ENCODE measurements around the gene TMEM163.
"Not testable (repeated sequence)": the region's sequence is repeated elsewhere in the genome, so short reads cannot be mapped to it uniquely, and the experiment has no call there.

TMEM163 gene

GRCh38 chr2:134610871-134611270 lies 107.9 kb downstream of the TMEM163 start:
- Mint-ChIP-seq H3K36me3 (peaks cover 11% of the 10 kb centered on the region), H3K27me3 (no peaks in the 10 kb centered on the region), H3K4me1 (ENCODE audit: low read depth) (no peaks in the 10 kb centered on the region), H3K27ac (no peak overlapping the region), H3K4me3 (no peak overlapping the region), H3K9me3 (ENCODE audit: low read depth) (peaks cover 20% of the 10 kb centered on the region)

GRCh38 chr2:134609924-134610513 lies 108.8 kb downstream of the TMEM163 start:
- Mint-ChIP-seq H3K9me3 (ENCODE audit: low read depth) (peaks cover 20% of the 10 kb centered on the region), H3K4me1 (ENCODE audit: low read depth) (no peaks in the 10 kb centered on the region), H3K4me3 (no peak overlapping the region), H3K27me3 (no peaks in the 10 kb centered on the region), H3K36me3 (peaks cover 8% of the 10 kb centered on the region), H3K27ac (no peak overlapping the region)

- Mint-ChIP-seq H3K4me1 (ENCODE audit: low read depth) (no peaks in the 10 kb centered on the region), H3K4me3 (no peak overlapping the region), H3K9me3 (ENCODE audit: low read depth) (no peaks in the 10 kb centered on the region), H3K27me3 (no peaks in the 10 kb centered on the region), H3K36me3 (peaks cover 2% of the 10 kb centered on the region), H3K27ac (no peak overlapping the region)
Observed at GRCh38 chr2:134603966-134604365, 114.8 kb downstream of the TMEM163 start.

- Mint-ChIP-seq H3K27ac (no peak overlapping the region), H3K9me3 (ENCODE audit: low read depth) (no peaks in the 10 kb centered on the region), H3K4me3 (no peak overlapping the region), H3K4me1 (ENCODE audit: low read depth) (no peaks in the 10 kb centered on the region), H3K36me3 (peaks cover 4% of the 10 kb centered on the region), H3K27me3 (no peaks in the 10 kb centered on the region)
Observed at GRCh38 chr2:134602666-134603065, 116.1 kb downstream of the TMEM163 start.

- H3K4me1 Mint-ChIP-seq (ENCODE audit: low read depth): no peaks in the 10 kb centered on the region
- no peak overlapping the region for H3K4me3 Mint-ChIP-seq
- H3K27ac Mint-ChIP-seq: no peak overlapping the region
- H3K9me3 Mint-ChIP-seq (ENCODE audit: low read depth): no peaks in the 10 kb centered on the region
- H3K36me3 Mint-ChIP-seq: peaks cover 4% of the 10 kb centered on the region
- no peaks in the 10 kb centered on the region for H3K27me3 Mint-ChIP-seq
Observed at GRCh38 chr2:134601264-134601663, 117.5 kb downstream of the TMEM163 start.

- Mint-ChIP-seq H3K27me3 (no peaks in the 10 kb centered on the region), H3K9me3 (ENCODE audit: low read depth) (no peaks in the 10 kb centered on the region), H3K27ac (no peak overlapping the region), H3K36me3 (peaks cover 4% of the 10 kb centered on the region), H3K4me3 (no peak overlapping the region), H3K4me1 (ENCODE audit: low read depth) (no peaks in the 10 kb centered on the region)
Observed at GRCh38 chr2:134600208-134600607, 118.6 kb downstream of the TMEM163 start.

GRCh38 chr2:134599236-134599635 lies 119.6 kb downstream of the TMEM163 start:
- Mint-ChIP-seq H3K36me3 (peaks cover 4% of the 10 kb centered on the region), H3K4me3 (no peak overlapping the region), H3K9me3 (ENCODE audit: low read depth) (no peaks in the 10 kb centered on the region), H3K27ac (no peak overlapping the region), H3K4me1 (ENCODE audit: low read depth) (no peaks in the 10 kb centered on the region), H3K27me3 (no peaks in the 10 kb centered on the region)

GRCh38 chr2:134594399-134594798 lies 124.4 kb downstream of the TMEM163 start:
- Mint-ChIP-seq H3K9me3 (ENCODE audit: low read depth) (peaks cover 16% of the 10 kb centered on the region), H3K27ac (no peak overlapping the region), H3K4me1 (ENCODE audit: low read depth) (no peaks in the 10 kb centered on the region), H3K36me3 (peaks cover 17% of the 10 kb centered on the region), H3K27me3 (no peaks in the 10 kb centered on the region), H3K4me3 (no peak overlapping the region)

GRCh38 chr2:134593519-134593918 lies 125.3 kb downstream of the TMEM163 start:
- H3K27me3 Mint-ChIP-seq: no peaks in the 10 kb centered on the region
- no peaks in the 10 kb centered on the region for H3K4me1 Mint-ChIP-seq (ENCODE audit: low read depth)
- H3K36me3 Mint-ChIP-seq: peaks cover 19% of the 10 kb centered on the region
- no peak overlapping the region for H3K27ac Mint-ChIP-seq
- H3K4me3 Mint-ChIP-seq: no peak overlapping the region
- H3K9me3 Mint-ChIP-seq (ENCODE audit: low read depth): peaks cover 21% of the 10 kb centered on the region

GRCh38 chr2:134592377-134592776 lies 126.4 kb downstream of the TMEM163 start:
- Mint-ChIP-seq H3K4me3 (no peak overlapping the region), H3K27ac (no peak overlapping the region), H3K27me3 (no peaks in the 10 kb centered on the region), H3K36me3 (peaks cover 17% of the 10 kb centered on the region), H3K9me3 (ENCODE audit: low read depth) (peaks cover 23% of the 10 kb centered on the region), H3K4me1 (ENCODE audit: low read depth) (no peaks in the 10 kb centered on the region)

- H3K4me1 Mint-ChIP-seq (ENCODE audit: low read depth): no peaks in the 10 kb centered on the region
- H3K27ac Mint-ChIP-seq: no peak overlapping the region
- peaks cover 23% of the 10 kb centered on the region for H3K9me3 Mint-ChIP-seq (ENCODE audit: low read depth)
- H3K27me3 Mint-ChIP-seq: no peaks in the 10 kb centered on the region
- H3K36me3 Mint-ChIP-seq: peaks cover 17% of the 10 kb centered on the region
- H3K4me3 Mint-ChIP-seq: no peak overlapping the region
Observed at GRCh38 chr2:134591526-134591925, 127.3 kb downstream of the TMEM163 start.

GRCh38 chr2:134590679-134591078 lies 128.1 kb downstream of the TMEM163 start:
- no peaks in the 10 kb centered on the region for H3K4me1 Mint-ChIP-seq (ENCODE audit: low read depth)
- no peak overlapping the region for H3K27ac Mint-ChIP-seq
- H3K4me3 Mint-ChIP-seq: no peak overlapping the region
- H3K36me3 Mint-ChIP-seq: peaks cover 17% of the 10 kb centered on the region
- peaks cover 23% of the 10 kb centered on the region for H3K9me3 Mint-ChIP-seq (ENCODE audit: low read depth)
- no peaks in the 10 kb centered on the region for H3K27me3 Mint-ChIP-seq

- not testable (repeated sequence) for H3K4me1 Mint-ChIP-seq (ENCODE audit: low read depth); H3K4me3 Mint-ChIP-seq; H3K27ac Mint-ChIP-seq; H3K27me3 Mint-ChIP-seq
- Mint-ChIP-seq H3K9me3 (ENCODE audit: low read depth) (peaks cover 23% of the 10 kb centered on the region), H3K36me3 (peaks cover 17% of the 10 kb centered on the region)
Observed at GRCh38 chr2:134589171-134590083, 129.4 kb downstream of the TMEM163 start.

GRCh38 chr2:134588556-134588955 lies 130.2 kb downstream of the TMEM163 start:
- Mint-ChIP-seq H3K4me1 (ENCODE audit: low read depth) (no peaks in the 10 kb centered on the region), H3K4me3 (no peak overlapping the region), H3K9me3 (ENCODE audit: low read depth) (peaks cover 23% of the 10 kb centered on the region), H3K27ac (no peak overlapping the region), H3K36me3 (peaks cover 17% of the 10 kb centered on the region), H3K27me3 (no peaks in the 10 kb centered on the region)

GRCh38 chr2:134586326-134586965 lies 132.4 kb downstream of the TMEM163 start:
- peaks cover 12% of the 10 kb centered on the region for H3K36me3 Mint-ChIP-seq
- H3K9me3 Mint-ChIP-seq (ENCODE audit: low read depth): peaks cover 18% of the 10 kb centered on the region
- H3K27ac Mint-ChIP-seq: no peak overlapping the region

More at GRCh38 chr2:134586326-134586965, 132.4 kb downstream of the TMEM163 start:
- Mint-ChIP-seq H3K27me3 (no peaks in the 10 kb centered on the region), H3K4me3 (no peak overlapping the region), H3K4me1 (ENCODE audit: low read depth) (peaks cover 9% of the 10 kb centered on the region)

All from activated naive CD8-positive, alpha-beta T cell (primary cell).